Stimulated activated CD8-positive, alpha-beta memory T cell treated with anti-CD3 and anti-CD28 coated beads, Interleukin-7, amount 100 ng/mL, for 1 hour (primary cell): ENCODE data around the gene CES4A.
"Not testable (repeated sequence)": the region's sequence is repeated elsewhere in the genome, so short reads cannot be mapped to it uniquely, and the experiment has no call there.

Experiments
- DNase-seq, 2 donors: peaks; one replicate each; pipeline ENCODE4 v3.0.0-alpha.2; 2020; ENCODE audit warnings: low read depth in 2 of 2

The CES4A gene

DNA sequence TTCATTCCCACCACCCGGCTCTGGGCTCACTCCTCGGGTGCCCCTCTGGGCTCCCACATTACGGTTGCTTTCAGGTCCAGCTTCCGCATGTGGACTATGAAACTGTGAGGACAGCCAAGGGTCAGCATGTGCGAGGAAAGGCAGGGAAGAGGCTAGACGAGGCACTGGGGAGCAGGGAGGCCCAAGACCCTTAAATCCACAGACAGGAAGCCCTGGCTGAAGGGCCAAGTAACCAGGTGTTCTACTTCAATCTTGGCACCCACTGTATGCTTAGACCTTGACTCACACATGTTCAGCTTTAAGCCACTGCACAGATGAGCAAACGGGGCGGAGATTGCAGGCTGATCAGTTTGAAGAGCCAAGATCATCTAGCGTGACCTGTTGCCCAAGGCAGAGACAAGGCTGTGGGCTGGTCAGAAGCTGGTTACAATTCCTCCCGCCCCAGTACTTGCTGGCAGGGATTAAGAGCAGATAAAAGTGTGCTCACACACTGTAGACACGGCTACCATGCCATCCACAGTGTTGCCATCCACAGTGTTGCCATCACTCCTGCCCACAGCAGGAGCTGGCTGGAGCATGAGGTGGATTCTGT is at the start of gene CES4A:
Gene CES4A, plus strand, starts transcription at position 393 of the 592 bp plus-strand sequence. Its CDS starts 184 bp downstream, at position 577.
- no peak for DNase-seq

DNA sequence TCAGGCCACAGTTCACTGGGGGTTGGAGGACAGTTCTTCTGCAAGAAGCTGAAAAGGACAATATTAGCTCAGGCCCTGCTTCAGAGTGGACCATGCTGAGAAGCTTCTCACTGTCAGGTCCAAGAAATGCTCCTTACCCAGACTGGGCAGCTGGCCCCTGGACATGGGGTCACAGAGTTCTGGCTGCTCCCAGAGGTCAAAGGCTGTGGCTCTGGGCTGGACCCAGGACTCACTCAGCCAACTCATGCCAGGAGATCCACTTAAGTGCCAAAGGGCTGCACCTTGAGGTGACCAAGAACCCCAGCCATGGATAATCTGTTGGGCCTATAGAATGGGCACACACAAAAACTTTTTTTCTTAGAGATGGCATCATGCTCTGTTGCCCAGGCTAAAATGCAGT is 49.0 kb upstream of the CES4A start:
- no peak for DNase-seq

DNA sequence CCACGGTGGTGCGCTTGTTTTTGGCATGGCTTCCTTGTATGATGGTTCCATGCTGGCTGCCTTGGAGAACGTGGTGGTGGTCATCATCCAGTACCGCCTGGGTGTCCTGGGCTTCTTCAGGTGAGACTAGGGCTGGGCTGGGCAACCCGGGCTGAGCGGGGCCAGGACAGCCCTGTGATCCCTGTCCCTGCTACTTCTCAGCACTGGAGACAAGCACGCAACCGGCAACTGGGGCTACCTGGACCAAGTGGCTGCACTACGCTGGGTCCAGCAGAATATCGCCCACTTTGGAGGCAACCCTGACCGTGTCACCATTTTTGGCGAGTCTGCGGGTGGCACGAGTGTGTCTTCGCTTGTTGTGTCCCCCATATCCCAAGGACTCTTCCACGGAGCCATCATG is 48.2 kb upstream of the CES4A start:
- DNase-seq, result no peak

DNA sequence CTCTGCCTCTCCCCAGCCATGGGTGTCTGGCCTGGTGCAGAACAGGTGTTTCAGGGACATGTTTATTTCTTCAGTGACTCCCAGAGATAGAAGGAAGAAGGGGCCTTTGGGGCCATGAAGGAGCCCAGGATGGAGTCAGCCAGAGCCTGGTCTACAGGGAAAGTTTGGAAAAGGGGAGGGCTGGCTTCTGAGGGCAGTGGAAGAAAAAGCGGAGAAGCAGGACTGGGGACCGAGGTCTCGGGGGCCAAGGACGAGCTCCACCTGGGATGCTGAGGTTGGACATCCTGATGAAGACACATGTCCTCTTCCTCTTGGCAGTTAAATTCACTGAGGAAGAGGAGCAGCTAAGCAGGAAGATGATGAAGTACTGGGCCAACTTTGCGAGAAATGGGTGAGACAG is 45.4 kb upstream of the CES4A start:
- DNase-seq, result no peak

DNA sequence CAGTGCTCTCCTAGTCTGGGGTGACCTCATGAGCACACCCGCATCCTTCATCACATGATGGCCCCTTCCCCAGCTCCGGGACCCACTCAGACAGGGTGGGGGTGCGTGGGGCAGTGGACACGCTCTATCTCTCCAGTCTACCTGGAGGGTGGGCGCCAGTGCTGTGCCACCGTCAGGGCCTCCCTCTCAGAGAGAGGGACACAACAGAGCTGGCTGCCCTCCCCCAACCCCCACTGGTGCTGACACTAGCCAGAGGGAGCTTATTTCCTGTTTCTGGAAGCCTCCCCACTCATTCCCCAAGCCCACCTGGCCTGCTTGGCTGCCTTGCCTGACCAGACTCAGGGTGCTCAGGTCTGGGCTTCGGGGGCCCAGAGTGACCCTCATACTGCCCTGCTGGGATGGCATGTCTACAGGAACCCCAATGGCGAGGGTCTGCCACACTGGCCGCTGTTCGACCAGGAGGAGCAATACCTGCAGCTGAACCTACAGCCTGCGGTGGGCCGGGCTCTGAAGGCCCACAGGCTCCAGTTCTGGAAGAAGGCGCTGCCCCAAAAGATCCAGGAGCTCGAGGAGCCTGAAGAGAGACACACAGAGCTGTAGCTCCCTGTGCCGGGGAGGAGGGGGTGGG is 44.8 kb upstream of the CES4A start:
- DNase-seq, result no peak

DNA sequence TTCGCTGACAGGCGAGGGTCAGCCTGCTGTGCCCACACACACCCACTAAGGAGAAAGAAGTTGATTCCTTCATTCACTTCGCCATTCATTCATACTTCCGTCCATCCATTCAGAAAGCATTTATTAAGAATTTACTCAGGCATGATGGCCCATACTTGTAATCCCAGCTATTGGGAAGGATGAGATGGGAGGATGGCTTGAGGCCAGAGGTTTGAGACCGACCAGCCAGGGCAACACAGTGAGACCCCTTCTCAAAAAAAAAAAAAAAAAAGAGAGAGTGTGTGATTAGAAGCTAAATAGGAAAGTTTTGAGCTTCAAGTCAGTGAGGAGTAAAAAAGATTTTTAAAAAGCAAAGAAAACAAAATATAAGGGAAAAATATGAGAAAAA is 44.3 kb upstream of the CES4A start:
- no peak for DNase-seq

DNA sequence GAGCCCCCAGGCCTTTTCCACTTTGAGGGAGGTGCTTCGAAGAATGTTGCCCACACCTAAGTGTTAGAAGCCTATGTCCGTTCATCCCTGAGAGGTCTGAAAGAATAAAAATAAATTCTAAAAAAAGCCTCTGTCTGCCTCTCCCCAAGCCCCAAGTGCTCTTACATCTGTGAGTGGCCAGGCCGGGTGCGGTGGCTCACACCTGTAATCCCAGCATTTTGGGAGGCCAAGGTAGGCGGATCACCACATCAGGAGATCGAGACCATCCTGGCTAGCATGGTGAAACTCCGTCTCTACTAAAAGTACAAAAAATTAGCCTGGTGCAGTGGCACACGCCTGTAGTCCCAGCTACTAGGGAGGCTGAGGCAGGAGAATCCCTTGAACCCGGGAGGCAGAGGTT is 43.4 kb upstream of the CES4A start:
- DNase-seq, result not testable (repeated sequence)

DNA sequence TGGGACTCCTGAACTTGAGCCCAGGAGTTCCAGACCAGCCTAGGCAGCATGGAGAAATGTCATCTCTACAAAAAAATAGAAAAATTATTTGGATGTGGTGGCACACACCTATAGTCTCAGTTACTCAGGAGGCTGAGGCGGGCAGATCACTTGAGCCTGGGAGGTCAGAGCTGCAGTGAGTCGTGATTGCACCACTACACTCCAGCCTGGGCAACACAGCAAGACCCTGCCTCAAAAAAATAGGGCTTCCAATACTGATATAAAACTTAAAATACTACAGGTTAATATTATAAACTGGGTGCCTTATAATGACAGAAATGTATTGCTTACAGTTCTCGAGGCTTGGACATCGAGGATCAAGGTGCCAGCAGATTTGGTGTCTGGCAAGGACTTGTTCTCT is 42.5 kb upstream of the CES4A start:
- no peak for DNase-seq

DNA sequence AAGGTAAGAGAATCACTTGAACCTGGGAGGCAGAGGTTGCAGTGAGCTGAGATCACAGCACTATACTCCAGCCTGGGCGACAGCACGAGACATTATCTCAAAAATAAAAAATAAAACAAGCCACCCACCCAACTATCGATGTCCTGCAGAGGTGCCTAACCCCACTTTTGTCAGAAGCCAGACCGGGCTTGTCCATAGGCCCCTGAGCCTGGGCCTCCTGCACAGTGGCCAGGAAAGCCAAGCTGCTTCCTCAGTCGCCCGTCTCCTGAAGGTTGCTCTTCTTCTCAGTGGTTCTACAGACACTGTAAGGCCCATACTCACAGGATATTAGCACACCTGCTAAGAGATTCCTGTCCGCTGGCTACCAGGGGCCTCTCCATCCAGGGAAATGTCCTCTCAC is 41.8 kb upstream of the CES4A start:
- DNase-seq, result no peak

DNA sequence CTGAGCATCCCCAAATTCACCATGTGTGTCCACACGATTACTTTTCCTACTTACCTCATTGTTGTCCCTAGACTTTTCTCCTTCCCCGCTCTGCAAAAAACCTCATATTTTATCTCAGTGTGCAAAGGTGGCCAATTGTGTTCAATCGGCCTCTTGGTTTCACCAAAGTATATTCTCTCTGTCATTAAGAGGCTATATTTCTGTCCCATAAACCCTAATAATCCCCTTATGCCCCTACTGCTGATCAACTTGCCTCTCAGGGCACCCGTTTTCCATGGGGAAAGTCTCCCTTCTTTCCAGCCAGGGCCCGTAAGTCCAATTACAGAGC is 41.5 kb upstream of the CES4A start:
- no peak for DNase-seq

DNA sequence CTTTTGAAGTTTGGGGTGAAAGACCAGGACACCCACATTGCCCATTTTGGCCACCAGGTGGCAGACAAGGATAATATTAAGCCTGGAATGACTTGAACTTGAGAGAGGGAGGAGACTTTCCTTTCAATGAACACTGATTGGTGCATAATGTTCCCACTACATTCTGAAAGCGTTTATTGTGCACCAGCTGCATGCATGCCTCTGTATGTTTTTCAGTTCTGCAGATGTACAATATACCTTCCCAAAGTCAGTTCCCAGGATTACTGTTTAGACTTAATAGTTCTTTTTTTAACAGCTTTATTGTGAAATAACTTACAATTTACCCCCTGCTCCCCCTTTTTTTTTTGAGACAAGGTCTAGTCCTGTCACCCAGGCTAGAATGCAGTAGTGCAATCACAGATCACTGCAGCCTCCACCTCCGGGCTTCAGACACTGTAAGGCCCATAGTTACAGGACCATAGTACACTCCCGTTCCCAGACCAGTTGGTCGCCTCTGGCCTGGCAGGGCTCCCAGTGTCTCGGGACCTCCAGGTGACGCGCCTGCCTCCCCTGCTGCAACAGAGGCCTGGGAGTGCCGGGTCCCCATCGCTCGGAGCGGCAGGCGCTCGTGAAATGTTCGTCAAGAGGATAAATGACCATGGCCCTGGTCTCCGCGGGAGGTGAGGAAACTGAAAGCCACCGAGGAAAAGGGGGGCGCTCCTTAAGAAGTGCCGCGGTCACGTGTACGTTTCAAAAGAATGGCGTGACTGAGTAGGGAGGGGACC is 40.9 kb upstream of the CES4A start:
- DNase-seq, result peak; percentile 63 to 67

DNA sequence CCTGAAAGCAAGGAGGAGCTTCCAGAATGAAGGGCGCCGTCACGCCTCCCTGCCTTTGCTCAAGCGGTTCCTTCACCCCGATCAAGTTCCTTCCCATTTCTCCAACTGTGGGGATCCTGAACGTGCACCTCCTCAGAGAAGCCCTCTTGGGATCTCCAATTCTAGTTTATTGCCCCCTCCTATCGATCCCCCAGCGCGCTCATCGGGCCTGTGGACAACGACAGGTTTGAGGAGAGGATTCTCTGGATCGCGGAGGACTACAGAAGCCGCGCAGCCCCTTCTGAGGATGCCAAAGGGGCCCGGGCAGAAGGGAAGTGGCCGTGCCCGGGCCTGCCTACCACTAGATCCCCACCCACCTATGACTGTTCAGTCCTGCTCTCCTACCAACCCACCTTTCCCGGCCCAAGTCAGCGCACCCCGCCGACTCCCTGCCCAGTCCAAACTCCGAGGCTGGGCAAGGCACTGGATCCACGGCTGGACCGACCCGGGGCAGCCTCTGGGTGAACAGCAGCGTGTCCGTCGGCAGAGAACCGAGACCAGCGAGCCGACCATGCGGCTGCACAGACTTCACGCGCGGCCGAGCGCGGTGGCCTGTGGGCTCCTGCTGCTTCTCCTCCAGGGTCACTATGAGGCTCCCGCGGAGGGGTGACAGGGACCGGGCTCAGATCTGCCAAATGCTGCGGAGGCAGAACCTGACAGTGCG is 40.1 kb upstream of the CES4A start:
- no peak for DNase-seq

DNA sequence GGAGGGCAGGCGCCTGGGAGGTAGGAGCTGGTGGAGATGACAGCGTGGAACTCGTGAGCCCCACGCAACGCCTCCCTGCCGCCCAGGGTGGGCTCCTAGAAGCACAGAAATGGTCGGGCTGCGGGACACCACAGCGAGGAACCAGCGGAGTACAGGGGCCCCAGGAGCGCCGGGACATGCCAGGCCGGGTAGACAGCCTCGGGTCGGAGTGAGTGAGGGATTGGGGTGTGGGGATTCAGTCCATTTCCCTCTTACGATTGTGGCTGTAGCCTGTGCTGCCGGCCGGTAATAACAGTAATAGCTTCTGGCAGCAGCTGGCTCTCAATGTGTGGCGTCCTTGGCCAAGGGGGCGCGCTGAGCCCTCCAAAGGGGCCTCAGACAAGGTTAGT is 39.6 kb upstream of the CES4A start:
- DNase-seq, result no peak

DNA sequence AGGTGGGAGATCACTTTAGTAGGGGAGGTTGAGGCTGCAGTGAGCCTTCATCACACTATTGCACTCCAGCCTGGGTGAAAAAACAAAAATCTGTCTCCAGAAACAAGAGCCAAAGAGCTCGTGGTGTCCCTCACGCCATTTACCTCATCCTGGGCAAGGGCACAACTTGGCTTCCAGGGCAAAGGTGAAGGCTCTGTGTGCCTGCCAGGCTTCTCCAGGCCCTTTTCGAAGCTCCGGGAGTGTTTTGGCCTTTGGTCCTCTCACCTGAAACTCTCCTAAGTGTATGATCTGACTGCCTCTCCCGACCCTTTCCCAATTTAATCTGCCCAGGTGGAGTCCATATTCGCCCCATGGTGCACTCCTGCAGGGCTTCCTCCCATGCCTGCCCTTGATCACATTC is 38.9 kb upstream of the CES4A start:
- no peak for DNase-seq

DNA sequence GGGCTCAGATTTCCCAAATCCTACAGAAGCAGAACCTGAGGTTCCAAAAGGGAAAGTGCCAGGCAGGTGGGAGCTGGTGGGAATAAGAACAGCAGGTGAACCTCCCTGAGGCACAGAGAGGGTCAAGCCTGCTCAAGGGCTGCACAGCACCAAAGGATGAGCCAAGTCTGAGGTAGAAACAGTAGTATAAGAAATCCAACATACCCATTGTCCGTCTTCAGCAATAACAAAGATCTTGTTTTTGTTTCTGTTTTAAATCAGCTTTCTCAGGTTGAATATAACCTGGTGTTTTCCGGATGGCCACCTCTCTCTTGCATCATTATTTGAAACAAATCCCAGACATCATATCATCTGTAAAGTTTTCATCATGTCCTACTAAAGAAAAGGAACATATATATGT is 38.0 kb upstream of the CES4A start:
- DNase-seq, result no peak

DNA sequence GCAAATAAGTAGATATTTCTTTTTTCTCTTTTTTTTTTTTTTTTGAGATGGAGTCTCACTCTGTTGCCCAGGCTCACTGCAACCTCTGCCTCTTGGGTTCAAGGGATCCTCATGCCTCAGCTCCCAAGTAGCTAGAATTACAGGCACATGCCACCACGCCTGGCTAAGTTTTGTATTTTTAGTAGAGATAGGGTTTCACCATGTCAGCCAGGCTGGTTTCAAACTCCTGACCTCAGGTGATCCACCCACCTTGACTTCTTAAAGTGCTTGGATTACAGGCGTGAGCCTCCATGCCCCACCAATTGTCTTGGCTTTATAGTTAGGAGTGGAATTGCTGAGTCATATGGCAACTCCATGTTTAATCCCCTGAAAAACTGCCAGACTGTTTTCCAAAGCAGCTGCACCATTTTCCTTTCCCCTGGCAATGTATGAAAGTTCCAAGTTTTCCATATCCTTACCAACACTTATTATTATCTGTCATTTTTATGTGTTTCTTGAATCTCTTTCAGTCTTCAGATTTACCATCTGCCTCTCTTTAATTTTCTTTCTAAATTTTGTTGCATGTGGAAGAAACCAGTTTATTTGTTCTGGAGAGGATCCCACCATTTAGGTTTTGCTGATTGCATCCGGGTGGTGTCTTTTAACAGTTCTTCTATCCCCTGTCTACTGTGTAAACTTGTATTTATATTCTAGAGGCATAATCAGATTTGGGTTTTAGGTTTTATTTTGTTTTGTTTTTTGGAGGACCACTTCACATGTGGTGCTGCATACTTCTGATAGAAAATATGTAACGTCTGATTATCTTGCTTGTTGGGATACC is 37.2 kb upstream of the CES4A start:
- no peak for DNase-seq

DNA sequence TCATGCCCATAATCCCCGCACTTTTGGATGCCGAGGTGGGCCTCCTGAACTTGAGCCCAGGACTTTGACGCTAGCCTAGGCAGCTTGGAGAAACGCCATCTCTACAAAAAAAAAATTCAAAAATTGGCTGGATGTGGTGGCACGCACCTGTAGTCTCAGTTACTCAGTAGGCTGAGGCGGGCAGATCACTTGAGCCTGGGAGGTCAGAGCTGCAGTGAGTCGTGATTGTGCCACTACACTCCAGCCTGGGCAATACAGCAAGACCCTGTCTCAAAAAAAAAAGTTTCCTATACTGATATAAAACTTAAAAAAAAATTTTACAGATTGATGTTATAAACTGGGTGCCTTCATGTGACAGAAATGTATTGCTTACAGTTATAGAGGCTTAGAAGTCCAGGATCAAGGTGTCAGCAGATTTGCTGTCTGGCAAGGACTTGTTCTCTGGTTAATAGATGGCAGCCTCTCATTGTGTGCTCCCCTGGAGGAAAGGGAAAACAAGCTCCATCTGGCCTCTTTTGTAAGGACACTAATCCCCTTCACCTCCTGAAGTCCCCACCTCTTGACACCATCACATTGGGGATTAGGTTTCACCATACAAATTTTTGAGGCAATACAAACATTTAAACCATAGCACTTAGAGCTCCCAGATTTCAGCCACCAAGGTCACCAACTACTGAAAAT is 35.8 kb upstream of the CES4A start:
- no peak for DNase-seq

DNA sequence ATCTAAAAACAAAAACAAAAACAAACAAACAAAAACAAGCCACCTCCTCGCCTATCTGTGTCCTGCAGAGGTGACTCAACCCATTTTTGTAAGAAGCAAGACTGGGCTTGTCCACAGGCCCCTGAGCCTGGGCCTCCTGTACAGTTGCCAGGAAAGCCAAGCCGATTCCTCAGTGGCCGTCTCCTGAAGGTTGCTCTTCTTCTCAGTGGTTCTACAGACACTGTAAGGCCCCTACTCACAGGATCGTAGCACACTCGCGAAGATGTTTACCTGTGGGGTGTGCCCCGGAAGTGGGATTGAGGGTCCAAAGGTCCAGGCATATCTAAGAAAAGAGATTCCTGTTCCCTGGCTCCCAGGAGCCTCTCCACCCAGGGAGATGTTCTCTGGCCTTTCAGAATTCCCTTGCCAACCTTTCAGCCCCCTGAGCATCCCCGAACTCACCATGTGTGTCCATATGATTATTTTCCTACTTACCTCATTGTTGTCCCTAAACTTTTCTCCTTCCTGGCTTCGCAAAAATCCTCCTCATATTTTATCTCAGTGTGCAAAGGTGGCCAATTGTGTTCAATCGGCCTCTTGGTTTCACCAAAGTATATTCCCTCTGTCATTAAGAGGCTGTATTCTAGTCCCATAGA is 34.8 kb upstream of the CES4A start:
- no peak for DNase-seq

DNA sequence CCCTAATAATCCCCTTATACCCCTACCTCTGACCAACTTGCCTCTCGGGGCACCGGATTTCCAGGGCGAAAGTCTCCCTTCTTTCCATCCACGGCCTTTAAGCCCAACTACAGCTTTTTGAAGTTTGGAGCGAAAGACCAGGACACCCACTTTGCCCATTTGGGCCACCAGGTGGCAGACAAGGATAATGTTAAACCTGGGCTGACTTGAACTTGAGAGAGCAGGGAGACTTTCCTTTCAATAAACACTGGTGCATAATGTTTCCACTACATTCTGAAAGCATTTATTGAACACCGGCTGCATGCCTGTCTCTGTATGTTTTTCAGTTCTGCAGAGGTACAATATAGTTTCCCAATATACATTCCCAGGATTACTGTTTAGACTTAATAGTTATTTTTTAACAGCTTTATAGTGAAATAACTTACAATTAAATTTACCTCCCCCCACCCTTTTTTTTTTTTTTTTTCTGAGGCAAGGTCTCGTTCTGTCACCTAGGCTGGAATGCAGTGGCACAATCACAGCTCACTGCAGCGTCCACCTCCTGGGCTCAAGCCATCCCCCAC is 34.2 kb upstream of the CES4A start:
- peak; percentile 44 to 52 for DNase-seq

DNA sequence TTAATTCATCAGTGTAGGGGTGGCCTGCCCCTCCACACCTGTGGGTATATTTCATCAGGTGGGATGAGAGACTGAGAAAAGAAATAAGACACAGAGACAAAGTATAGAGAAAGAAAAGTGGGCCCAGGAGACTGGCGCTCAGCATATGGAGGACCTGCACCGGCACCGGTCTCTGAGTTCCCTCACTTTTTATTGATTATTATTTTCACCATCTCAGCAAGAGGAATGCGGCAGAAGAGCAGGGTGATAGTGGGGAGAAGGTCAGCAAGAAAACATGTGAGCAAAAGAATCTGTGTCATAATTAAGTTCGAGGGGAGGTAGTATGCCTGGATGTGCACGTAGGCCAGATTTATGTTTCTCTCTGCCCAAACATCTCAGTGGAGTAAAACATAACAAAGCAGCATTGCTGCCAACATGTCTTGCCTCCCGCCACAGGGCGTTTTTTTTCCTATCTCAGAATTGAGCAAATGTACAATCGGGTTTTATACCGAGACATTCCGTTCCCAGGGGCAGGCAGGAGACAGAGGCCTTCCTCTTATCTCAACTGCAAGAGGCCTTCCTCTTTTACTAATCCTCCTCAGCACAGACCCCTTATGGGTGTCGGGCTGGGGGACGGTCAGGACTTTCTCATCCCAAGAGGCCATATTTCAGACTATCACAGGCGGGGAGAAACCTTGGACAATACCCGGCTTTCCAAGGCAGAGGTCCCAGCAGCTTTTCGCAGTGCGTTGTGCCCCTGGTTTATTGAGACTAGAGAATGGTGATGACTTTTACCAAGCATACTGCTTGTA is 32.8 kb upstream of the CES4A start:
- not testable (repeated sequence) for DNase-seq
